Epidermal melanocyte (primary cell): Measurements from ENCODE around the gene HOXC10.

Experiments used
- DNase-seq: peaks from one replicate; pipeline ENCODE4 v3.0.0; 2011; ENCODE audit warnings: low spot score; ENCODE audit not compliant: insufficient read length

Gene HOXC10

DNA sequence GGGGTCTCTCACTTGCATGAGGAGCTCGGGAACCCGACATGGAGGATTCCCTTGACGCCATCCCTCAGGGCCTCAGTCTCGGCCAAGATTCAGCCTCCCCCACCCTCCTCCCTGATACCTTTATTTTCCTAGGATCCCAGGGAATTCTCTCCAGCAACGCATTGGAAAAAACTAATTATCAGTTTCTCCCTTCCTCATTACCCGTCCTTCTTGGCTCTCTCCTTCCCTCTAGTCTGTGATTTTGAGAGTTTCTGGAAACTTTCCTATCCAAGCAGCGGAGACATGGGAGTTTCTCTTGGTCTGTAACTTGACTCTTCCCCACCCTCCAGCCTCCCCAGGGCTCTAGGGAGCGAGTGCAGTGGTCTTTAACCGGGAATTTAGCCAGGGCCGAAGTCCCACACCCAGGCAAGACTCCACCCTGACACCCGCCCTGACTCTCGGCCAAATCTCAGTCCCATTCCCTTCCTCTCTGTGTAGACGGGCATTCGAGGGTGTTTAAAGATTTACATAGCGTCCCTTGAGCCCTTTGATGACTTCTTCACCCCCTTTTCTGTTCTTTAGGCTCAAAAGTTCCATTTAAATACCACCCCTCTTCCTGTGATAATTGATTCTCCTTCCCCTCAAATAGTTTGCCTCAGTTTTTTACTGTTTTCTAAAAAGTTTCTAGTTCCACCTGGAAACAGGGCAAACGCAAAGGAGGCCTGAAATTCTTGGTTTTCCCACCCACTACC lies 54.6 kb downstream of the HOXC10 start:
- no peak for DNase-seq
